K562 (cell line): ENCODE measurements around the gene KCNA1.

Experiments
- HMGXB4 ChIP-seq: sonication (generic); formaldehyde crosslinking; IDR thresholded peaks from 2 replicates; pipeline ENCODE4 v1.8.1; 2023; ENCODE audit warnings: mild to moderate bottlenecking, missing genetic modification reagents
- SIX5 ChIP-seq, 2 experiments: IDR thresholded peaks; 2 replicates each; pipeline ENCODE4 v1.6.1; 2011; ENCODE audit warnings: low read length in 2 of 2, borderline replicate concordance in 1 of 2, low read depth in 1 of 2, mild to moderate bottlenecking in 1 of 2, moderate library complexity in 1 of 2; ENCODE audit not compliant: insufficient read depth in 1 of 2
- SP1 ChIP-seq: sonication (generic); formaldehyde crosslinking; IDR thresholded peaks from 2 replicates; pipeline ENCODE4 v1.8.1; 2022; ENCODE audit warnings: mild to moderate bottlenecking, missing genetic modification reagents

DNA sequence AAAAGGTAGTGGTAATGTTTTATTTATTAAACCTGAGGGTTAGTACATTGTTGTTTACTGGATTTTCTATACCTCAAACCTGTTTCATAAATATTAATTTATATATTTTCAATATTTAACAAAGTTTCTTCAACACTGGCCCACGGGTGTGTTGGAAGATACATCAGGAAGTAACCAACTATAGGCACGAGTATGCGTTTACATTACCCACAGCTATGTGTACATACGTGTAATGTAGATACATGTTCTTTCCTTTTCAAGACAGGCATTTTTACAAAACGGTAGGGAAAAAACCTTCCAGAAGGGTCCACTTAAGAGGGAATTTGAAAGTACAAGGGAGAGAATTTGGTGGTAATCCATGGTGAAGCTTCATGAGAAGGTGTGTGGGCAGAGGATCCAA is 17.8 kb upstream of the KCNA1 start:
- TF ChIP-seq HMGXB4 (CRISPR knock-in tag) (no peak), SIX5 (IDR thresholded peaks at IDR 0.05; ENCODE audit: borderline replicate concordance in 1 of 2, insufficient read depth in 1 of 2, low read depth in 1 of 2, low read length in 2 of 2) (no peak), SP1 (no peak)
